ENCODE results near the gene GPT2.

The GPT2 gene

GRCh38 chr16:46883690-46884512, at the start of gene GPT2:
Gene GPT2 (plus strand): TSS chr16:46884362. CDS start chr16:46884716, 354 bp downstream.
- peak; percentile 30 to 63 (median 53) for DNase-seq

GRCh38 chr16:46836534-46837530, 47.3 kb upstream of the GPT2 start:
- no peak for DNase-seq

- DNase-seq, result no peak
Observed at GRCh38 chr16:46839986-46840443, 44.1 kb upstream of the GPT2 start.

- DNase-seq, result no peak
Observed at GRCh38 chr16:46842192-46842895, 41.8 kb upstream of the GPT2 start.

GRCh38 chr16:46843898-46844642, 40.1 kb upstream of the GPT2 start:
- no peak for DNase-seq

GRCh38 chr16:46844771-46845170, 39.4 kb upstream of the GPT2 start:
- no peak for DNase-seq

GRCh38 chr16:46845952-46846351, 38.2 kb upstream of the GPT2 start:
- no peak for DNase-seq

GRCh38 chr16:46848768-46849764, 35.1 kb upstream of the GPT2 start:
- DNase-seq, result no peak

- DNase-seq, result no peak
Observed at GRCh38 chr16:46850619-46851555, 33.3 kb upstream of the GPT2 start.

GRCh38 chr16:46852130-46852529, 32.0 kb upstream of the GPT2 start:
- DNase-seq, result no peak

GRCh38 chr16:46853713-46854443, 30.3 kb upstream of the GPT2 start:
- DNase-seq, result peak; percentile 12 to 31 (median 20)

GRCh38 chr16:46854846-46855245, 29.3 kb upstream of the GPT2 start:
- no peak for DNase-seq

GRCh38 chr16:46855389-46855788, 28.8 kb upstream of the GPT2 start:
- DNase-seq, result no peak

GRCh38 chr16:46857368-46857945, 26.7 kb upstream of the GPT2 start:
- DNase-seq, result no peak

GRCh38 chr16:46858151-46858550, 26.0 kb upstream of the GPT2 start:
- no peak for DNase-seq

- DNase-seq, result no peak
Observed at GRCh38 chr16:46859719-46860152, 24.4 kb upstream of the GPT2 start.

GRCh38 chr16:46862555-46863447, 21.4 kb upstream of the GPT2 start:
- DNase-seq, result no peak
